ENCODE measurements around the gene GARIN6. TPM values are rescaled to one million over a fixed set of nuclear protein-coding genes. Genes with fewer than 3 reads are reported as not detected.

GARIN6 gene
- total and polyA plus RNA-seq, 4 donors = not detected

DNA sequence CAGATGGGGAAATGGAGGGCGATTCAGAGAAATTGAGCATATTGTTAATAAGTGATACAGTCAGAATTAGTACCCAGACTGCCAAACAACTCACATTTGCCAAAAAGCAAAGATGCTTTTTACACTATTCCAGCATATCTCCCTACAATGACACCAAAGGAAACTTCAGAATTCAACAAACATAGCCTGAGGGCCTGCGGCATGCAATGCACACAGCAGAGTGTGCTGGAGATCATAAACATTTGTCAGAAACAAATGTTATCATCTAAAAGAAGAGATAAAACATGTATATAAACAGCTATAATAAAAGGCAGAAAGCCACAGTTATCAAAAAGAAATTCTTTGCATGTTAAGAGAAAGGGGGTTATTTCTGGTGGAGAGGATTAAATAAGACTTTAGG, 20.1 kb upstream of the GARIN6 start:
- WGBS = 61% methylated on average over 2 of the region's 2 CpGs
- TF ChIP-seq, protein P1, sequence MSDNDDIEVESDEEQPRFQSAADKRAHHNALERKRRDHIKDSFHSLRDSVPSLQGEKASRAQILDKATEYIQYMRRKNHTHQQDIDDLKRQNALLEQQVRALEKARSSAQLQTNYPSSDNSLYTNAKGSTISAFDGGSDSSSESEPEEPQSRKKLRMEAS (IDR thresholded peaks at IDR 0.05) = no peak
- TF ChIP-seq JUND (IDR thresholded peaks at IDR 0.05) = no peak
- no peak overlapping the region for H3K9ac ChIP-seq (ENCODE audit: low read depth in 1 of 2, low read length in 2 of 2)
- no peak overlapping the region for H3K27ac ChIP-seq (ENCODE audit: low read depth in 1 of 2, low read length in 2 of 2)
- no peak overlapping the region for H3K4me3 ChIP-seq (ENCODE audit: low read depth in 1 of 3, low read length in 3 of 3)
- H3K9me3 ChIP-seq (ENCODE audit: control insufficient read depth in 4 of 4, low read length in 3 of 4) = no peaks in the 10 kb centered on the region
- H3K27me3 ChIP-seq (ENCODE audit: control insufficient read depth in 4 of 4, insufficient read depth in 4 of 4, low read length in 3 of 4) = no peaks in the 10 kb centered on the region
- no peaks in the 10 kb centered on the region for H3K4me1 ChIP-seq (ENCODE audit: control insufficient read depth in 4 of 4, insufficient read depth in 4 of 4, low read length in 3 of 4)
- H3K36me3 ChIP-seq (ENCODE audit: control insufficient read depth in 4 of 4, insufficient read depth in 3 of 4, low read depth in 1 of 4, low read length in 3 of 4) = no peaks in the 10 kb centered on the region
- DNase-seq (ENCODE audit: low spot score) = no peak

DNA sequence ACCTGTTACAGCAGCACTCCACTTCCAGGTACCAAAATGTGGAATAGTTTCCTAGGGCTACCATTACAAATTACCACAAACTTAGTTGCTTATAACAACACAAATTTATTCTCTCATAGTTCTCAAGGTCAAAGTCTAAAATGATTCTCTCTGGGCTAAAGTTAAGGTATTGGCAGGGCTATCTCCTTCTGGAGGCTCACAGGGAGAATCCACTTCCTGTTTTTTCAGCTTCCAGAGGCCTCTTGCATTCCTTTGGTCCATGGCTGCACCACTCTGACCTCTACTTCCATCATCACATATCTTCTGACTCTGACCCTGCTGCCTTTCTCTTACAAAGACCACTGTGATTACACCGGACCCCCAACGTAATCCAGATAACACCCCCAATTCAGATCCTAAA, 2.9 kb upstream of the GARIN6 start:
- no peak for DNase-seq (ENCODE audit: low spot score)
- 74% methylated on average over 2 of the region's 2 CpGs for WGBS
- Histone ChIP-seq H3K27me3 (ENCODE audit: control insufficient read depth in 4 of 4, insufficient read depth in 4 of 4, low read length in 3 of 4) (no peaks in the 10 kb centered on the region), H3K4me3 (ENCODE audit: low read depth in 1 of 3, low read length in 3 of 3) (no peak overlapping the region), H3K9me3 (ENCODE audit: control insufficient read depth in 4 of 4, low read length in 3 of 4) (no peaks in the 10 kb centered on the region), H3K27ac (ENCODE audit: low read depth in 1 of 2, low read length in 2 of 2) (no peak overlapping the region), H3K4me1 (ENCODE audit: control insufficient read depth in 4 of 4, insufficient read depth in 4 of 4, low read length in 3 of 4) (no peaks in the 10 kb centered on the region), H3K36me3 (ENCODE audit: control insufficient read depth in 4 of 4, insufficient read depth in 3 of 4, low read depth in 1 of 4, low read length in 3 of 4) (no peaks in the 10 kb centered on the region), H3K9ac (ENCODE audit: low read depth in 1 of 2, low read length in 2 of 2) (no peak overlapping the region)
- TF ChIP-seq RXRA (IDR thresholded peaks at IDR 0.05) (no peak), YY1 (IDR thresholded peaks at IDR 0.05) (no peak), SP1 (IDR thresholded peaks at IDR 0.05) (no peak), HNF4A (conservative IDR thresholded peaks at IDR 0.05) (no peak), JUND (IDR thresholded peaks at IDR 0.05) (no peak), HNF4G (IDR thresholded peaks at IDR 0.05) (no peak), FOXA2 (IDR thresholded peaks at IDR 0.05) (no peak)
- TF ChIP-seq, protein P2, sequence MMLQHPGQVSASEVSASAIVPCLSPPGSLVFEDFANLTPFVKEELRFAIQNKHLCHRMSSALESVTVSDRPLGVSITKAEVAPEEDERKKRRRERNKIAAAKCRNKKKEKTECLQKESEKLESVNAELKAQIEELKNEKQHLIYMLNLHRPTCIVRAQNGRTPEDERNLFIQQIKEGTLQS (IDR thresholded peaks at IDR 0.05) = no peak
- TF ChIP-seq, protein P3, sequence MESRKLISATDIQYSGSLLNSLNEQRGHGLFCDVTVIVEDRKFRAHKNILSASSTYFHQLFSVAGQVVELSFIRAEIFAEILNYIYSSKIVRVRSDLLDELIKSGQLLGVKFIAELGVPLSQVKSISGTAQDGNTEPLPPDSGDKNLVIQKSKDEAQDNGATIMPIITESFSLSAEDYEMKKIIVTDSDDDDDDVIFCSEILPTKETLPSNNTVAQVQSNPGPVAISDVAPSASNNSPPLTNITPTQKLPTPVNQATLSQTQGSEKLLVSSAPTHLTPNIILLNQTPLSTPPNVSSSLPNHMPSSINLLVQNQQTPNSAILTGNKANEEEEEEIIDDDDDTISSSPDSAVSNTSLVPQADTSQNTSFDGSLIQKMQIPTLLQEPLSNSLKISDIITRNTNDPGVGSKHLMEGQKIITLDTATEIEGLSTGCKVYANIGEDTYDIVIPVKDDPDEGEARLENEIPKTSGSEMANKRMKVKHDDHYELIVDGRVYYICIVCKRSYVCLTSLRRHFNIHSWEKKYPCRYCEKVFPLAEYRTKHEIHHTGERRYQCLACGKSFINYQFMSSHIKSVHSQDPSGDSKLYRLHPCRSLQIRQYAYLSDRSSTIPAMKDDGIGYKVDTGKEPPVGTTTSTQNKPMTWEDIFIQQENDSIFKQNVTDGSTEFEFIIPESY (IDR thresholded peaks at IDR 0.05) = no peak
- TF ChIP-seq, protein P4, sequence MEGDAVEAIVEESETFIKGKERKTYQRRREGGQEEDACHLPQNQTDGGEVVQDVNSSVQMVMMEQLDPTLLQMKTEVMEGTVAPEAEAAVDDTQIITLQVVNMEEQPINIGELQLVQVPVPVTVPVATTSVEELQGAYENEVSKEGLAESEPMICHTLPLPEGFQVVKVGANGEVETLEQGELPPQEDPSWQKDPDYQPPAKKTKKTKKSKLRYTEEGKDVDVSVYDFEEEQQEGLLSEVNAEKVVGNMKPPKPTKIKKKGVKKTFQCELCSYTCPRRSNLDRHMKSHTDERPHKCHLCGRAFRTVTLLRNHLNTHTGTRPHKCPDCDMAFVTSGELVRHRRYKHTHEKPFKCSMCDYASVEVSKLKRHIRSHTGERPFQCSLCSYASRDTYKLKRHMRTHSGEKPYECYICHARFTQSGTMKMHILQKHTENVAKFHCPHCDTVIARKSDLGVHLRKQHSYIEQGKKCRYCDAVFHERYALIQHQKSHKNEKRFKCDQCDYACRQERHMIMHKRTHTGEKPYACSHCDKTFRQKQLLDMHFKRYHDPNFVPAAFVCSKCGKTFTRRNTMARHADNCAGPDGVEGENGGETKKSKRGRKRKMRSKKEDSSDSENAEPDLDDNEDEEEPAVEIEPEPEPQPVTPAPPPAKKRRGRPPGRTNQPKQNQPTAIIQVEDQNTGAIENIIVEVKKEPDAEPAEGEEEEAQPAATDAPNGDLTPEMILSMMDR (IDR thresholded peaks at IDR 0.05; ENCODE audit: low read depth, low read length, missing input control) = no peak

DNA sequence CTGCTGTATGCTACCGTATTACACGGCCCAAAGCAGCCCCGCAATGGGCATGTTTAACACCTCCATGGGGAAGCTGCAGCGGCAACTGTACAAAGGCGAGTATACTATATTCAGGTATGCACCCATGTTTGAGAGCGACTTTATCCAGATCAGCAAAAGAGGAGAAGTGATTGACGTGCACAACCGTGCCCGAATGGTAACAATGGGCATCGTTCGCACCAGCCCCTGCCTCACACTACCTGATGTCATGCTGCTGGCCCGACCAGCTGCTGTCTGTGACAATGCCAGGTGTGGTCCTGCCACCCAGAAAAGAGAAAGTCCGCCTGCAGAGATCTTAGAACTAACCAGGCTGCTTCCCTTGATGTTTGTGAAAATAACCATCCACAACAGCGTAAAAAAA, 630 bp downstream of the GARIN6 start:
- no peak overlapping the region for H3K27ac ChIP-seq (ENCODE audit: low read depth in 1 of 2, low read length in 2 of 2)
- H3K4me3 ChIP-seq (ENCODE audit: low read depth in 1 of 3, low read length in 3 of 3) = no peak overlapping the region
- H3K36me3 ChIP-seq (ENCODE audit: control insufficient read depth in 4 of 4, insufficient read depth in 3 of 4, low read depth in 1 of 4, low read length in 3 of 4) = no peaks in the 10 kb centered on the region
- H3K4me1 ChIP-seq (ENCODE audit: control insufficient read depth in 4 of 4, insufficient read depth in 4 of 4, low read length in 3 of 4) = no peaks in the 10 kb centered on the region
- no peak for DNase-seq (ENCODE audit: low spot score)
- H3K9me3 ChIP-seq (ENCODE audit: control insufficient read depth in 4 of 4, low read length in 3 of 4) = no peaks in the 10 kb centered on the region
- 89% methylated on average over 14 of the region's 14 CpGs for WGBS
- no peak overlapping the region for H3K9ac ChIP-seq (ENCODE audit: low read depth in 1 of 2, low read length in 2 of 2)
- H3K27me3 ChIP-seq (ENCODE audit: control insufficient read depth in 4 of 4, insufficient read depth in 4 of 4, low read length in 3 of 4) = no peaks in the 10 kb centered on the region
- TF ChIP-seq FOXA1 (IDR thresholded peaks at IDR 0.05) = no peak
- no peak for TF ChIP-seq HNF4G (IDR thresholded peaks at IDR 0.05)
- TF ChIP-seq, protein P4 (IDR thresholded peaks at IDR 0.05; ENCODE audit: low read depth, low read length, missing input control) = no peak
- TF ChIP-seq FOXA2 (IDR thresholded peaks at IDR 0.05) = no peak
- TF ChIP-seq, protein P1 (IDR thresholded peaks at IDR 0.05) = no peak
- TF ChIP-seq, protein P5, sequence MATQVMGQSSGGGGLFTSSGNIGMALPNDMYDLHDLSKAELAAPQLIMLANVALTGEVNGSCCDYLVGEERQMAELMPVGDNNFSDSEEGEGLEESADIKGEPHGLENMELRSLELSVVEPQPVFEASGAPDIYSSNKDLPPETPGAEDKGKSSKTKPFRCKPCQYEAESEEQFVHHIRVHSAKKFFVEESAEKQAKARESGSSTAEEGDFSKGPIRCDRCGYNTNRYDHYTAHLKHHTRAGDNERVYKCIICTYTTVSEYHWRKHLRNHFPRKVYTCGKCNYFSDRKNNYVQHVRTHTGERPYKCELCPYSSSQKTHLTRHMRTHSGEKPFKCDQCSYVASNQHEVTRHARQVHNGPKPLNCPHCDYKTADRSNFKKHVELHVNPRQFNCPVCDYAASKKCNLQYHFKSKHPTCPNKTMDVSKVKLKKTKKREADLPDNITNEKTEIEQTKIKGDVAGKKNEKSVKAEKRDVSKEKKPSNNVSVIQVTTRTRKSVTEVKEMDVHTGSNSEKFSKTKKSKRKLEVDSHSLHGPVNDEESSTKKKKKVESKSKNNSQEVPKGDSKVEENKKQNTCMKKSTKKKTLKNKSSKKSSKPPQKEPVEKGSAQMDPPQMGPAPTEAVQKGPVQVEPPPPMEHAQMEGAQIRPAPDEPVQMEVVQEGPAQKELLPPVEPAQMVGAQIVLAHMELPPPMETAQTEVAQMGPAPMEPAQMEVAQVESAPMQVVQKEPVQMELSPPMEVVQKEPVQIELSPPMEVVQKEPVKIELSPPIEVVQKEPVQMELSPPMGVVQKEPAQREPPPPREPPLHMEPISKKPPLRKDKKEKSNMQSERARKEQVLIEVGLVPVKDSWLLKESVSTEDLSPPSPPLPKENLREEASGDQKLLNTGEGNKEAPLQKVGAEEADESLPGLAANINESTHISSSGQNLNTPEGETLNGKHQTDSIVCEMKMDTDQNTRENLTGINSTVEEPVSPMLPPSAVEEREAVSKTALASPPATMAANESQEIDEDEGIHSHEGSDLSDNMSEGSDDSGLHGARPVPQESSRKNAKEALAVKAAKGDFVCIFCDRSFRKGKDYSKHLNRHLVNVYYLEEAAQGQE (IDR thresholded peaks at IDR 0.05) = no peak
- TF ChIP-seq RXRA (IDR thresholded peaks at IDR 0.05) = no peak
- no peak for TF ChIP-seq TAF1 (conservative IDR thresholded peaks at IDR 0.05)
- TF ChIP-seq EGR1 (IDR thresholded peaks at IDR 0.05; ENCODE audit: low read depth in 2 of 2) = no peak
- no peak for TF ChIP-seq HNF4A (conservative IDR thresholded peaks at IDR 0.05)
- TF ChIP-seq, protein P2 (IDR thresholded peaks at IDR 0.05) = no peak
- TF ChIP-seq NR2F2 (IDR thresholded peaks at IDR 0.05) = no peak
- TF ChIP-seq RAD21 (IDR thresholded peaks at IDR 0.05) = no peak

Data from liver (tissue), 9 donors.